Astrocyte (in vitro differentiated cells and primary cell): ENCODE data around the gene FAM83C. TPM values are rescaled to one million over a fixed set of nuclear protein-coding genes. Genes with fewer than 3 reads are reported as not detected.

Experiments
- DNase-seq: peaks from one replicate; pipeline ENCODE4 v3.0.0-alpha.2; 2010; ENCODE audit warnings: low read depth
- FAIRE-seq: peaks from 2 replicates; lab custom pipeline; 2011; peaks lifted over from hg19 to GRCh38; lab: Jason Lieb, UNC
- H2AFZ ChIP-seq: 2 replicates; pipeline ENCODE4 v1.6.0; 2012; ENCODE audit warnings: low read depth, low read length, inconsistent platforms
- H3K27ac ChIP-seq: 2 replicates; pipeline ENCODE4 v1.5.1; 2011; ENCODE audit warnings: low read depth, low read length, inconsistent platforms
- H3K27me3 ChIP-seq: 2 replicates; pipeline ENCODE4 v1.6.0; 2011; ENCODE audit warnings: low read length, inconsistent platforms; ENCODE audit not compliant: insufficient read depth
- H3K36me3 ChIP-seq: 2 replicates; pipeline ENCODE4 v1.5.1; 2011; ENCODE audit warnings: low read length, inconsistent platforms; ENCODE audit not compliant: insufficient read depth
- H3K4me1 ChIP-seq: 2 replicates; pipeline ENCODE4 v1.5.1; 2011; ENCODE audit warnings: low read length, inconsistent platforms; ENCODE audit not compliant: insufficient read depth
- H3K4me2 ChIP-seq: 2 replicates; pipeline ENCODE4 v1.6.0; 2012; ENCODE audit warnings: low read length, inconsistent platforms
- H3K4me3 ChIP-seq: 2 replicates; pipeline ENCODE4 v1.5.1; 2011; ENCODE audit warnings: low read depth, mild to moderate bottlenecking, low read length, inconsistent platforms; ENCODE audit not compliant: insufficient read depth
- H3K79me2 ChIP-seq: 2 replicates; pipeline ENCODE4 v1.6.0; 2012; ENCODE audit warnings: mild to moderate bottlenecking, low read length, inconsistent platforms; ENCODE audit not compliant: insufficient read depth
- H3K9ac ChIP-seq: 2 replicates; pipeline ENCODE4 v1.6.0; 2012; ENCODE audit warnings: mild to moderate bottlenecking, low read length, inconsistent platforms
- H3K9me3 ChIP-seq: 2 replicates; pipeline ENCODE4 v1.5.1; 2012; ENCODE audit warnings: low read depth, mild to moderate bottlenecking, low read length, inconsistent platforms; ENCODE audit not compliant: insufficient read depth
- H4K20me1 ChIP-seq: 2 replicates; pipeline ENCODE4 v1.6.0; 2012; ENCODE audit warnings: low read length, inconsistent platforms; ENCODE audit not compliant: insufficient read depth
- H3K27ac Mint-ChIP-seq: one replicate; pipeline ENCODE4 v1.8.0; 2021; ENCODE audit warnings: mild to moderate bottlenecking, mixed read lengths; ENCODE audit not compliant: unreplicated experiment
- H3K27me3 Mint-ChIP-seq: one replicate; pipeline ENCODE4 v1.8.0; 2021; ENCODE audit warnings: low read depth, mixed read lengths; ENCODE audit not compliant: unreplicated experiment
- H3K36me3 Mint-ChIP-seq: one replicate; pipeline ENCODE4 v1.8.0; 2021; ENCODE audit warnings: low read depth, mixed read lengths; ENCODE audit not compliant: unreplicated experiment
- H3K4me1 Mint-ChIP-seq: one replicate; pipeline ENCODE4 v1.8.0; 2021; ENCODE audit warnings: low read depth, mixed read lengths; ENCODE audit not compliant: unreplicated experiment
- H3K4me3 Mint-ChIP-seq: one replicate; pipeline ENCODE4 v1.8.0; 2021; ENCODE audit warnings: mild to moderate bottlenecking, moderate library complexity, mixed read lengths; ENCODE audit not compliant: unreplicated experiment
- H3K9me3 Mint-ChIP-seq: one replicate; pipeline ENCODE4 v1.8.0; 2021; ENCODE audit warnings: mild to moderate bottlenecking, mixed read lengths; ENCODE audit not compliant: unreplicated experiment
- EZH2 ChIP-seq: IDR thresholded peaks from 2 replicates; pipeline ENCODE4 v1.6.1; 2012; ENCODE audit warnings: mild to moderate bottlenecking, low read length, inconsistent platforms; ENCODE audit not compliant: insufficient read depth
- total RNA-seq: library from RNA; stranded (reverse); gene quantifications from 2 replicates; pipeline ENCODE4 v1.2.1, GENCODE V29; 2021
- TF ChIP-seq, protein P1 (sequence below): IDR thresholded peaks from 2 replicates; pipeline ENCODE4 v1.5.1; 2011; ENCODE audit warnings: low read depth, mild to moderate bottlenecking, inconsistent platforms, low read length, moderate library complexity; ENCODE audit not compliant: insufficient read depth

The FAM83C gene
- total RNA-seq, 1 donor from 2014 or later = not detected

DNA sequence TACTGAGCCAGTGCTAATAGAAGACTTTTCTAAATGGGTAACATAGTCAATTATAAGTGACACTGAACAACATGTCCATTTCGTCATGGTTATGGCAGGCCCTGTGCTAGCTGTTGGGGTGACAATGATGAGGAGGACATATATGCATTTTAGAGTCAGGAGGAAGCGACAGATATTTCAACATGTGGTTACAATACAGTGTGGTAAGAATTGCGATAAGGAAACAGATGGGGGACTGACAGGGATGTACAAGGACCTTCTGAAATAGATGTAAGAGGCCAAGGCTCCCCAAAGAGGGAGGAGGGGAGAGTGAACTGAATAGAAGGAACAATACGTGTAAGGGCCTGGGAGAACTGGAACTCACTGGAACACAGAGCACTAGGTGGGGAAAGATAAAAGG is 54.1 kb downstream of the FAM83C start:
- Histone ChIP-seq H3K27me3 (peaks cover 16% of the 10 kb centered on the region), H2AFZ (no peak overlapping the region), H3K9ac (no peak overlapping the region), H3K79me2 (no peaks in the 10 kb centered on the region), H3K27ac (no peak overlapping the region), H4K20me1 (no peaks in the 10 kb centered on the region), H3K36me3 (no peaks in the 10 kb centered on the region), H3K4me3 (no peak overlapping the region), H3K9me3 (no peaks in the 10 kb centered on the region), H3K4me1 (no peaks in the 10 kb centered on the region), H3K4me2 (no peak overlapping the region)
- TF ChIP-seq, protein P1, sequence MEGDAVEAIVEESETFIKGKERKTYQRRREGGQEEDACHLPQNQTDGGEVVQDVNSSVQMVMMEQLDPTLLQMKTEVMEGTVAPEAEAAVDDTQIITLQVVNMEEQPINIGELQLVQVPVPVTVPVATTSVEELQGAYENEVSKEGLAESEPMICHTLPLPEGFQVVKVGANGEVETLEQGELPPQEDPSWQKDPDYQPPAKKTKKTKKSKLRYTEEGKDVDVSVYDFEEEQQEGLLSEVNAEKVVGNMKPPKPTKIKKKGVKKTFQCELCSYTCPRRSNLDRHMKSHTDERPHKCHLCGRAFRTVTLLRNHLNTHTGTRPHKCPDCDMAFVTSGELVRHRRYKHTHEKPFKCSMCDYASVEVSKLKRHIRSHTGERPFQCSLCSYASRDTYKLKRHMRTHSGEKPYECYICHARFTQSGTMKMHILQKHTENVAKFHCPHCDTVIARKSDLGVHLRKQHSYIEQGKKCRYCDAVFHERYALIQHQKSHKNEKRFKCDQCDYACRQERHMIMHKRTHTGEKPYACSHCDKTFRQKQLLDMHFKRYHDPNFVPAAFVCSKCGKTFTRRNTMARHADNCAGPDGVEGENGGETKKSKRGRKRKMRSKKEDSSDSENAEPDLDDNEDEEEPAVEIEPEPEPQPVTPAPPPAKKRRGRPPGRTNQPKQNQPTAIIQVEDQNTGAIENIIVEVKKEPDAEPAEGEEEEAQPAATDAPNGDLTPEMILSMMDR = no peak
- TF ChIP-seq EZH2 = no peak
- H3K4me3 Mint-ChIP-seq = no peak overlapping the region
- H3K27me3 Mint-ChIP-seq = peaks cover 17% of the 10 kb centered on the region
- H3K4me1 Mint-ChIP-seq = peaks cover 14% of the 10 kb centered on the region
- no peak overlapping the region for H3K27ac Mint-ChIP-seq
- H3K9me3 Mint-ChIP-seq = peaks cover 8% of the 10 kb centered on the region
- DNase-seq (no peak), FAIRE-seq (no peak)
- peaks cover 2% of the 10 kb centered on the region for H3K36me3 Mint-ChIP-seq

DNA sequence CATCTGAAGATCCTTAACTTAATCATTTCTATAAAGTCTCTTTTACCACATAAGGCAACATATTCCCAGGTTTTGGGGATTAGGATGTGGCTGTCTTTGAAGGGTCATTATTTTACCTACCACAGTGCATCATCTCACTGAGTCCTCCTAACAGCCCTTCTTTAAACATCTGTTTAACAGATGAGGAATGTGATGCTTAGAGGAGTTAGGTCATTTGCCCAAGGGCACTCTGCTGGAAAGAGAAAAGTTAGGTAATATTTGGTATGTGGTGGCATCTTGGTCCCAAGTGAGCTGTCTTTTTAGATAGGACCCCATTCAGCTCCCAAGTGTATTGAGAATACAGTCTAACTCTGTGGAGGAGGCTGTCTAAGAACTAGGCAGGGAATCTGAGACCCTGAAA is 54.7 kb downstream of the FAM83C start:
- Histone ChIP-seq H3K9ac (no peak overlapping the region), H2AFZ (no peak overlapping the region), H3K4me1 (peaks cover 5% of the 10 kb centered on the region), H3K4me3 (no peak overlapping the region), H3K79me2 (no peaks in the 10 kb centered on the region), H4K20me1 (no peaks in the 10 kb centered on the region), H3K9me3 (no peaks in the 10 kb centered on the region), H3K27ac (no peak overlapping the region), H3K36me3 (no peaks in the 10 kb centered on the region), H3K27me3 (peaks cover 14% of the 10 kb centered on the region), H3K4me2 (no peak overlapping the region)
- Mint-ChIP-seq H3K9me3 (peaks cover 8% of the 10 kb centered on the region), H3K36me3 (peaks cover 2% of the 10 kb centered on the region), H3K27ac (no peak overlapping the region), H3K27me3 (peaks cover 16% of the 10 kb centered on the region), H3K4me3 (no peak overlapping the region), H3K4me1 (peaks cover 18% of the 10 kb centered on the region)
- TF ChIP-seq EZH2 = no peak
- TF ChIP-seq, protein P1 = no peak
- no peak for FAIRE-seq
- no peak for DNase-seq

DNA sequence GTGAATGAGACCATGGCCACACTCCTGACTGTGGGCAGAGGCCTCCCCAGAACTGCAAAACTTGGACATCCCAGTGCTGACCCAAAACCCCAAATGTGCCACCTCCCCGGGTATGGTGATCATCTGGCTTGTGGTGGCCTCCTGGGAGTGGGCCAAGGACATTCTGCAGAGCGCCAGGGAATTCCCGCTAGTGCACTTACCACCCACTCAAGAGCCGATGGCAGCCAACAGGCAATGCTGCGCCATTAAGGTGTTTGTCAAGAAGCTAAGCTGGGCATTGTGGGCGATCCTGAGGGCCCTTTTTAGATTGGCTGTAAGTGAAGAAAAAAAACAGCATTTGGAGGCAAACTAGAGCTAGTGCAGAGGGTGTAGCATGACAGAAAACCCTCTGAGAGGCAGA is 56.3 kb downstream of the FAM83C start:
- Mint-ChIP-seq H3K36me3 (peaks cover 2% of the 10 kb centered on the region), H3K4me3 (no peak overlapping the region), H3K27me3 (peaks cover 15% of the 10 kb centered on the region), H3K4me1 (peaks cover 15% of the 10 kb centered on the region), H3K27ac (no peak overlapping the region), H3K9me3 (peaks cover 8% of the 10 kb centered on the region)
- no peaks in the 10 kb centered on the region for H4K20me1 ChIP-seq
- H3K4me2 ChIP-seq = no peak overlapping the region
- H3K36me3 ChIP-seq = no peaks in the 10 kb centered on the region
- no peak overlapping the region for H3K9ac ChIP-seq
- H3K27me3 ChIP-seq = peaks cover 3% of the 10 kb centered on the region
- TF ChIP-seq EZH2 = no peak
- TF ChIP-seq, protein P1 = no peak
- DNase-seq = no peak
- no peak overlapping the region for H2AFZ ChIP-seq
- H3K27ac ChIP-seq = no peak overlapping the region
- no peak overlapping the region for H3K4me3 ChIP-seq
- no peaks in the 10 kb centered on the region for H3K9me3 ChIP-seq
- H3K79me2 ChIP-seq = no peaks in the 10 kb centered on the region
- H3K4me1 ChIP-seq = peaks cover 5% of the 10 kb centered on the region
- no peak for FAIRE-seq

Other genes starting within 250 kb of the FAM83C start
- 92.0 and 92.6 TPM in 2 replicates for gene TRPC4AP, start 199.6 kb downstream of the FAM83C start, total RNA-seq
- gene EDEM2, start 145.1 kb downstream of the FAM83C start, total RNA-seq = 32.5 and 33.4 TPM in 2 replicates
- 36.2 and 39.5 TPM in 2 replicates for gene PROCR, start 120.4 kb downstream of the FAM83C start, total RNA-seq
- 13.7 and 15.6 TPM in 2 replicates for gene MMP24, start 65.7 kb downstream of the FAM83C start, total RNA-seq
- 79.8 and 86.5 TPM in 2 replicates for gene MMP24OS, start 14.3 kb downstream of the FAM83C start, total RNA-seq
- 232 and 271 TPM in 2 replicates for gene EIF6, start 7.7 kb downstream of the FAM83C start, total RNA-seq
- gene UQCC1, start 119.5 kb upstream of the FAM83C start, total RNA-seq = 44.5 and 49.0 TPM in 2 replicates
- gene GDF5, start 145.8 kb upstream of the FAM83C start, total RNA-seq = 12.6 and 15.9 TPM in 2 replicates
- 81.2 and 107 TPM in 2 replicates for gene CEP250, start 163.2 kb upstream of the FAM83C start, total RNA-seq
- not detected in 2 replicates for gene C20orf173, start 237.2 kb upstream of the FAM83C start, total RNA-seq
- 198 and 205 TPM in 2 replicates for gene ERGIC3, start 249.7 kb upstream of the FAM83C start, total RNA-seq